Stimulated activated naive CD4-positive, alpha-beta T cell treated with Interleukin-2 at 50 U/mL for 16 hours (primary cell): ENCODE data around the gene LILRA1.
"Not testable (repeated sequence)": the region's sequence is repeated elsewhere in the genome, so short reads cannot be mapped to it uniquely, and the experiment has no call there.

Experiments used
- DNase-seq: peaks from one replicate; lab custom pipeline; 2025; lab: John Stamatoyannopoulos, UW

Gene LILRA1

DNA sequence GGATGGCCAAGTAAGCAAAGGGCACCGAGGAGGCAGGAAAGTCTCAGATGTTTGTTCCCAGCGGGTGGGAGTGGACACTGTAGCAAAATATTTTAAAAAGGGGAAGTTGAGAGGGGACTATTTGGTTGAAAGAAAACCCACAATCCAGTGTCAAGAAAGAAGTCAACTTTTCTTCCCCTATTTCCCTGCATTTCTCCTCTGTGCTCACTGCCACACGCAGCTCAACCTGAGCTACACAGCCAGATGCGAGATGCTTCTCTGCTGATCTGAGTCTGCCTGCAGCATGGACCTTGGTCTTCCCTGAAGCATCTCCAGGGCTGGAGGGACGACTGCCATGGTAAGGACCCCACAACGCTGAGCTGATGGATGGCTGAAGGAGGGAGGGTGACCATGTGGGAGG, at the start of gene LILRA1:
Gene LILRA1, plus strand, starts transcription at position 188 of the 400 bp plus-strand sequence. CDS start 613 bp downstream, outside the sequence.
- DNase-seq = not testable (repeated sequence)

DNA sequence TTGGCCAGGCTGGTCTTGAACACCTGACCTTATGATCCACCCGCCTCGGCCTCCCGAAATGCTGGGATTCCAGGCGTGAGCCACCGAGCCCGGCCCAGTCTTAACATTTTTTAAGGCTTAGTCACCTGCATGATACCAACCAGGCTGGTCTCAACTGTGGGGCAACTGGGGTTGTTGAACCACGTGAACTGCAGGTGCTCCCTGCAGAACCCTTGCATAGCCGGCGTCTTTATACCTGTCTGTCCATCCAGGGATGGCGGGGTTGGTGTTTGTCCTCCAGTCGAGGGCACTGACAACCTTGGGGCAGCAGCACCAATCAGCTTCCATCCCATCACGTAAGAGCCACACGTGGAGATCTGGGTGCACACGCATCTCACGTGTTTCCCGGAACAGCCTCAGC, 44.6 kb upstream of the LILRA1 start:
- DNase-seq = no peak

DNA sequence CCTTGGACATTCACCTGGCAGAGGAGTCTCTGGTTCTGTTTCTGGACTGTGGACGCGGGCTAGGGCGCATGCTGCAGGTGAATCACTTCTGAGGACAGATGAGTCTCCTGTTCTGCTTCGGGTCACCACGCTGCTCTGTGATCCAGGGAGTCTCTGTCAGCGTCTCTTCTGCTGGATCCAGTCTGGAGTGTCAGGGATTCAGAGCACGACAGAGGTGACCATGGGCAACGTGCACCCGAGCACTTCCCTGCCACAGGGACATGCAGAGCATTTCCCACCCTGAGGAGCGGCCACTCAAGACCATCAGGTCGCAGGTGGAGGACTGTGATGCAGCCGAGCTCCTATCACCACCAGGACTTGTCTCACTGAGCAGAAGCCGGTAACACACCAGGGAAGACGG, 44.2 kb upstream of the LILRA1 start:
- DNase-seq = no peak

DNA sequence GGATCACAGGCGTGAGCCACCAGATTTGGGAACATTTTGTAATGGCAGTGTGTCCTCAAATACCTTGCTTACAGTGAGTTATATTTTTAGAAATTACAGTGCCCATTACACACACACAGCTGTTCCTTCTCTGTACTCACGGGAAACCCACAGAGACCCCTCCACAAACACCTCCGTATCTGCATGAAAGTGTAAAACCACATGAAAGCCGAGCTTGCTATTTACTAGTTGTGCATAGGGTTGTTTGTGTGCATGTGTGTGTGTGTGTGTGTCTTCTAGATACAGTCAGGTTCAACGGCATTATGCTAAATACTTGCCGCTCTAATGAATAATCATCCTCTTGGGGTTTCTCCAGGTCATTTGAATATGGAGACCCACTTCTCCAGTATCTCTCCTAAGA, 42.1 kb upstream of the LILRA1 start:
- no peak for DNase-seq

DNA sequence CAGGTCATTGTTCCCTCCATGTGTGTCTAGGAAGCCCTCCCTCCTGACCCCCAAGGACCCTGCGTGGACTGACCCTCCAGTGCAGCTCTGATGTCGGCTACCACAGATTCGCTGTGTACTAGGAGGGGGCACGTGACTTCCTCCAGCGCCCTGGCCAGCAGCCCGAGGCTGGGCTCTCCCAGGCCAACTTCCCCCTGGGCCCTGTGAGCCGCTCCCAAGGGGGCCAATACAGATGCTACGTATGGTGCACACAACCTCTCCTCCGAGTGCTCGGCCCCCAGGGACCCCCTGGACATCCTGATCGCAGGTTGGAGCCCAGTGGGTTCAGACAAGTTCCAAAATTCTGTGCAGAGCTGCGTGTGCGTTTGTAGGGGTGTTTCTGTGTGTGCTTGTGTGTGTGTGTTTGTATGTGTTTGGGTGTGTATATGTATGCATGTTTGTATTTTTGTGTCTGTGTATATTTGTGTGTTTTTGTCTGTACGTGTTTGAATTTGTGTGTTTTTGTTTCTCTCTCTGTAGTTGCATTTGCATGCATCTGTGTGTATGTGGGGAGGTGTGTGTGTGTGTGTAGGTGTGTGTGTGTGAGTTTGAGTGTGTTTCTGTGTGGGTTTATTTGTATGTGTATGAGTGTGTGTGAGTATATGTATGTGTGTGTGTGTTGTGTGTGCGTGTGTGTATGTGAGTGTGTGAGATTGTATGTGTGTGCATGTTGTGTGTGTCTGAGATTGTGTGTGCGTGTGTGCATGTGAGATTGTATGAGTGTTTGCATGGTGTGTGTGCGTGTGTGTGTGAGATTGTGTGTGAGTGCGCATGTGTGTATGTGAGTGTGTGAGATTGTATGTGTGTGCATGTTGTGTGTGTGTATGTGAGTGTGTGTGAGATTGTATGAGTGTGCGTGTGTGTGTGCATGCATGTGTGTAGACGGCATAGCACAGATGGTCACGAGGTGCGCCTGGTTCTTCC, 41.2 kb upstream of the LILRA1 start:
- no peak for DNase-seq

DNA sequence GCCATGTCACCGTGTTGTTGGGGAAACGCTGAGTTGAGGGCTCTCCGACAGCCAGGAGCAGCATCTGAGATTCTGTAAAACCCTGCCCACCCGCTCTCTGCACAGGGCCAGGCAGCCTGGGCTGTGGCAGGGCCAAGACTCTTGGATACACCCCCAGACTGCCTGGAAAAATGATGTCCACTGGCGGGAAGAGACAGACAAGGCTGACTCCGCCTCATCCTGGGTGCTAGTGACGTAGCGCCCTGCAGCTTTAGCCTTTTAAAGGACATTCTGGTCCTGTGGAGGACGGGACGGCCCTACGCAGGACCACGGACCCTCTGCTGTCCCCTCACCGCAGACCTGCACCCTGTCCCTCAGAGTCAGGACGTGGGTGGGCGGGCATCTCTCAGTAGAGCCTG, 40.5 kb upstream of the LILRA1 start:
- DNase-seq = no peak

DNA sequence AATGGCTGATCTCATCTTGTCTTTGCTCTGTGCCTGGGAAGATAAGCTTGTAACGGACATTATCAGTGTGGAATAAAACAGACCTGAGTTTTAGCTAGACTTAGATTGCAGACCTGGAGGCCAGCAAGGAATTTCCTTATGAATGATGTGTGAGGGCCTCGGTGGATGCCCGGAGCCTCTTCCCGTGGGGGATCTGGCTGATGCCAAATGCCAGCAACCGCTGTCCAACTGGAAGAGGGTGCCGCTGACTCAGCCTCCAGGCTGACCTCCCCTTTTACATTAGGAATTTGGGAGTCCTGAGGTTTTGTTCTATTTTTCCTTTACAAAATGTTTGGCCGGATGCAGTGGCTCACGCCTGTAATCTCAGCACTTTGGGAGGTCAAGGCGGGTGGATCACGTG, 39.4 kb upstream of the LILRA1 start:
- no peak for DNase-seq

DNA sequence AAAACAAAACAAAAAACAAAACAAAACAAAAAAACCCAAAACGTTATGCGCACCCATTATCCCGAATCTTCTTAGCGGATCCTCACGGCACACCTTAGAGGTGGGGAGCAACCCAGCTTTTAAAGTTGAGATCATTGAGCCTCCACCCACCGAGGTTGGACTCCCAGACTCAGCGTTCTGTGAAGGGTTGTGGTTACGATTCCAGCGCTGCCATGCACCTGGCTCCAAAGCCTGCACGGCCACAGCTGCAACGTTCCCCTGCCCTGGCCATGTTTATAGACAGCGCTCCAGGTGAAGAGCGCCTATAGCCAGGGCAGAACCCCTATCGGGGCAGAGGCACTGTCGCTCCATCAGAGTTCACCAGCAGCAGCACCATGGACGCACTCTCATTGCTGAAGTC, 38.5 kb upstream of the LILRA1 start:
- DNase-seq = no peak

DNA sequence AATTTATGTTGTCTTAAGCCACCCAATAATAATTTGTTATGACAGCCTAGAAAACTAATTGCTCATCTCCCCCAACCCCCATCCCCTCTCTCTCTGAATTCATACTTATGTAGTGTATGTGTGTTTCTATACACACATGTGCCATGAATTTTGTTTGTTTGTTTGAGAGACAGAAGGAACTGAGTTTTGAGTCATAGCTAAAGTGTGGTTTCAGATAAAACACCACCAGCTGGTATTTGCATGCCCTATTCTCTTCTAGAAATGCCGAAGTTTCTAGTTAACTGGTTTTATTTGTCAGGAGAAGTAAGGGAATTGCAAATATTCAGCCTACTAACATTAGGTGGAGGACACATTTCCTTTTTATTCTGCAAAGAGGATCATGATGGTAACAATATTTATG, 37.2 kb upstream of the LILRA1 start:
- no peak for DNase-seq

DNA sequence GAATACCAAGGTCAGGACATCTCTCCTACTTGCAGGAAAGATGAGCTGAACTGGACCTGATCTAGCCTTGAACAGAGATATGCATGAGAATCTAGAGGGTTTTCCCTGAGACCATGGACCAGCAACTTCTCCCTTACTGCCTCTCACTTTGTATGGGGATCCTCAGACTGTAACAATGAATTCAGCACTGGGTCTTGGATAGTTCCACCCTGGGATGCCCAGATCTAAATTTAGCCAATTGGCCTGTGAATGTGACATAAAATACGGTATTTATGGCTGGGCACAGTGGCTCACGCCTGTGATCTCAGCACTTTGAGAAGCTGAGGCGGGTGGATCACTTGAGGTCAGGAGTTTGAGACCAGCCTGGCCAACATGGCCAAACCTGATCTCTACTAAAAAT, 35.1 kb upstream of the LILRA1 start:
- DNase-seq = no peak

DNA sequence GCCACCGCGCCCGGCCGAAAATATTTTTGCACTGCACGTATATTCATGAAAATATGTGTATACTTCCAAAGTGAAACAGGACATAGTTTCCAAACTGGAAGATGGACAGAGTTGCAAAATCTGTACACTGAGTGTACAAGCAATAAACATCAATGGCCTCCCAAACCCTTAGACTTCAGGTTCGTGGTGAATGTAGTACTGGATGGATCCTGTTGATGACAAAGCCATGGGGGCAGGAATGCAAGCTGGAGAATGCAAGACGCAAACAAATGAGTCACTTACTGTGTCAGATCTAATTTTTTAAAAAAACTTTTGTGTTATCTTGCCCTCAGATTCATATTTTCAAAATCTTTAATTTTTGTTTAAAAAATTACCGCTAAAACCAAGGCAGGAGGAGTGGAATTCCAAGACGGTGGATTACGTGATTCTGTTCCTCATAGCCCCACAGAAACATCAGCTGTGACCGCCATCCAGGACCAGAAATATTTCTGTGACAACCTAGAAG, 32.5 kb upstream of the LILRA1 start:
- no peak for DNase-seq

DNA sequence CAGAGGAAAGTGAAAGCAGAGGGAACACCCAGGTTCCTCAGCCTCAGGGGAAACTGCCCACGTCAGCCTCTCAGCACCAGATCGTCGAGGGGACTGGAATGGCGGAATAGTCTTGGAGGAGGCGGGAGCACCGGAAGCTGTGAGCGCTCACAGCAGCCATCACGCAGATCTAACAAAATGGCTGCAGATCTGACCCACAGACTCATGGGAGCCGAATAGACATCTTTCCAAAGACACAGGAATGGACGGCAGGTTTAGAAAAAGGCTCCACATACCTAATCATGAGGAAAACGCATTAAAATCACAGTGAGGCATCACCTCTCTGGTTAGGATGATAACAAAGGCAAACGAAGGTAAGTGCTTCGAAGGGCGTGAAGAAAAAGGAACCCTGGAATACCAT, 31.6 kb upstream of the LILRA1 start:
- DNase-seq = no peak

DNA sequence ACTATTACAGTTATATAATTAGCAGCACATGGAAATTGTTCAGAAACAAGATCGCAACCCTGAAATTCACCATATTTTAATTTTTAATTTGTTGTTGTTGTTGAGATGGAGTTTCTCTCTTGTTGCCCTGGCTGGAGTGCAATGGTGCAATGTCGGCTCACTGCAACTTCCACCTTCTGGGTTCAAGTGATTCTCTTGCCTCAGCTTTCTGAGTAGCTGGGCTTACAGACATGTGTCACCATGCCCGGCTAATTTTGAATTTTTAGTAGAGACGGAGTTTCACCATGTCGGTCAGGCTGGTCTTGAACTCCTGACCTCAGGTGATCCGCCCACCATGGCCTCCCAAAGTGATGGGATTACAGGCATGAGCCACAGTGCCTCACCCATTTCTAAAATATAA, 30.2 kb upstream of the LILRA1 start:
- DNase-seq = not testable (repeated sequence)

DNA sequence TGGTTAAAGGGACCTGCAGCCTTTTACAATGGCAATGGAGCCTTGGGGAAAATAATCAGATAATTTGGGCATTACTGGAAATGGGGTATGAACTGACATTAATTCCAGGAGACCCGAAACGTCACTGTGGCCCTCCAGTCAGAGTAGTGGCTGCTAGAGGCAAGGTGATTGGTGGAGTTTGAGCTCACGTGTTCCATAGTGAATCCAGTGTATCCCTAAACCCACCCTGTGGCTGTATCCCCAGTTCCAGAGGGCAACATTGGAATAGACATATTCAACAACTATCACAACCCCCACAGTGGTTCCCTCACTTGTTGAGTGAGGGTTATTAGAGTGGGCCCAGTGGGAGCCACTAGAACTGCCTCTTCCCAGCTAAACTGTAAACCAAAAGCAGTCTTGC, 23.1 kb upstream of the LILRA1 start:
- no peak for DNase-seq

DNA sequence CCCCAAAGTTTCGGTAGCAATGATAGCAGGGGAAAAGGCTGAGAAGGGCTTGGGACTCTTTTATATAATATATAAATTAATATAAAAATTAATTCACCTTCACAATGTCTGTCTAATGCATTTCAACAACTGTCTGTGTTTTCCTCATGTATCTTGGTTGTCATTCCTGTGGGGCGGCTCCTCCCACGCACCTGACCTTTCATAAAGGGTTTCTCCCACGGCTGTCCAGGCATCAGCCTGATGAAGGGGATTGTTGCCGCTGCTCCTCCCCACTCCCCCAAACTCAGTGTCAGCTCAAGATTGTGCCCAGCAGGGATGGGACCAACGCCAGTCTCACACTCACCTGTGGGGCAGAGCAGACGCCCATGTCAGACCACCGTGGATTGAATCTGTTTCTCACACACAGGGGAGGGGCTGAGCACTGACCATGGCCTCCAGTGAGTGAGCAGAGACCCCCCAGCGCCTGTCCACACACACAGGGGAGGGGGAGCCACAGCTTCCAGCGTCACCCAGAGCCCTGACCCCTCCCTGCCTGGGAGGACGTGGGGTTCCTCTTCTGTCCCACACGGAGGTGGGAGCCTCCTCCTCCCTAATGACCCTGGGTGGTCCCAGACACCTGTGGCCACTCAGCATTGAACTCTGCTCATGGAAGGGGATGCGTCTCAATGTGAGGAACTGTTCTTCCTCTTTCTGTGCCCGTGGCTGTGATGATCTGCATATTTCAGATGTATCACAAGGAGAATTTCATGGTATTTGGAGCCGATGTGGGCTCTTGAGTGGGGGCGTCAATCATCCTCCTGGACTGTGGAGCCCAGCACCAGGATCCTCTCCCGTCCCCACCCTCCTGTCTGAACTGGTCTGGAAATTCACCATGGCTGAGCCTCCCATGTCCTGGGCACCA, 21.5 kb upstream of the LILRA1 start:
- DNase-seq = not testable (repeated sequence)

DNA sequence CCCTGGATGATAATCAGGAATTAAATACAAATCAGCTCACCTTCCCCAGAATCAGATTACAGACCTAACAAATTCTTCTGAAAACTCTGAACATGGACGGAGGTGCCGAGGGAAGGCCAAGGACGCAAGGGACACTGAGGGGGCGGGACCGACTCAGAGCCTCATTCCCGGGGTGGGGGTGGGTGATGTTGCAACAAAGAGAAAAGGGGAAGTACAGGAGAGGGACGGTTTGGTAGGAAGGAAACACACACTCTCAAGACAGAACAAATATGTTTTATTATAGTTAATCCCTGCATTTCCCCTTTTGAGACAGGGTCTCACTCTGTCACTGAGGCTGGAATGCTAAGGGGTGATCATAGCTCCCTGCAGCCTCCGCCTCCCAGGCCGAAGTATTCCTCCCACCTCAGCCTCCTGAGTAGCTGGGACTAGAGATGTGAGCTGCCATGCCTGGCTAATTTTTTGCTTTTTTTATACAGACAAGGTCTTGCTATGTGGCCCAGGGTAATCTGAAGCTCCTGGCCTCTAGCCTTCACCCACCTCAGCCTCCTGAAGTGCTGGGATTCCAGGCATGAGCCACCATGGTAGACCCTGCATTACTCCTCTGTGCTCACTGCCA, 20.6 kb upstream of the LILRA1 start:
- no peak for DNase-seq

DNA sequence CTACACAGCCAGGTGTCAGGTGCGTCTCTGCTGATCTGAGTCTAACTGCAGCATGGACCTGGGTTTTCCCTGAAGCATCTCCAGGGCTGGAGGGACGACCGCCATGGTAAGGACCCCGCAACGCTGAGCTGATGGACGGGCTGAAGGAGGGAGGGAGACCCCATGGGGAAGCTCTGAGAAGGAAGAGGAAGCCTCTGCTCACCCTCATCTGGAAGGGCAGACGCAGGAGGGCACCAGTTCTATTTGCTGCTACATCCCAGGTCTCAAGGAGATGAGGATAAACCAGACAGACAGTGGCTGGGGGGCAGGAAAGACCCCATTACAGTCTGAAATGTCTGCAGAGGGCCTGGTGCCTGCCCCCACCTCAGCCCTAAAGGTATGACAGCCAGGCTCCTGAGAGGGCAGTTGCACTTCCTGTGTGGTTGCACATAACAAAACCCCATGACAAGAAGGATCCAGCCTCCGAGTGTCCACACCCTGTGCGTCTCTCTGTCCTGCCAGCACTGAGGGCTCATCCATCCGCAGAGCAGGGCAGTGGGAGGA, 20.0 kb upstream of the LILRA1 start, which contains the start of gene LILRA2:
Gene LILRA2, plus strand, starts transcription at position 461 of the 543 bp plus-strand sequence. CDS start 89 bp downstream, outside the sequence.
- no peak for DNase-seq

DNA sequence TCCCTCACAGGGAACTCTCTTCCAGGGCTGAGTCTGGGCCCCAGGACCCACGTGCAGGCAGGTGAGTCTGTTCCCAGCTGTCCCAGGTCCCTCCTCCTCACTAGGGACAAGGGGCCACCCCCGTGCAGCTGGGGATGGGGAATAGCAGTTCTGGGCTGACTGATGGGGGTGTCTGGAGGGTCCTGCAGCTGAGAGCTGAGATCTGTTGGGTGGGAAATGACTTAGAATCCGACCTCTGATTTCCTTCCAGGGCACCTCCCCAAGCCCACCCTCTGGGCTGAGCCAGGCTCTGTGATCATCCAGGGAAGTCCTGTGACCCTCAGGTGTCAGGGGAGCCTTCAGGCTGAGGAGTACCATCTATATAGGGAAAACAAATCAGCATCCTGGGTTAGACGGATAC, 19.4 kb upstream of the LILRA1 start:
- DNase-seq = no peak

DNA sequence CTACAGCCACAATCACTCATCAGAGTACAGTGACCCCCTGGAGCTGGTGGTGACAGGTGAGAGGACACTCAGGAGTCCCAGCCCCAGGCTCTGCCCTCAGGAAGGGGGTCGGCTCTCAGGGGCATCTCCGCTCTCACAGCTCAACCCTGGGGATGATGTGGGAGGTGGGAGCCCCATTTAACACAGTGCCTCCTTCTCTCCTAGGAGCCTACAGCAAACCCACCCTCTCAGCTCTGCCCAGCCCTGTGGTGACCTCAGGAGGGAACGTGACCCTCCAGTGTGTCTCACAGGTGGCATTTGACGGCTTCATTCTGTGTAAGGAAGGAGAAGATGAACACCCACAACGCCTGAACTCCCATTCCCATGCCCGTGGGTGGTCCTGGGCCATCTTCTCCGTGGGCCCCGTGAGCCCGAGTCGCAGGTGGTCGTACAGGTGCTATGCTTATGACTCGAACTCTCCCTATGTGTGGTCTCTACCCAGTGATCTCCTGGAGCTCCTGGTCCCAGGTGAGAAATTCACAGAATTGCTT, 18.8 kb upstream of the LILRA1 start:
- DNase-seq = no peak

DNA sequence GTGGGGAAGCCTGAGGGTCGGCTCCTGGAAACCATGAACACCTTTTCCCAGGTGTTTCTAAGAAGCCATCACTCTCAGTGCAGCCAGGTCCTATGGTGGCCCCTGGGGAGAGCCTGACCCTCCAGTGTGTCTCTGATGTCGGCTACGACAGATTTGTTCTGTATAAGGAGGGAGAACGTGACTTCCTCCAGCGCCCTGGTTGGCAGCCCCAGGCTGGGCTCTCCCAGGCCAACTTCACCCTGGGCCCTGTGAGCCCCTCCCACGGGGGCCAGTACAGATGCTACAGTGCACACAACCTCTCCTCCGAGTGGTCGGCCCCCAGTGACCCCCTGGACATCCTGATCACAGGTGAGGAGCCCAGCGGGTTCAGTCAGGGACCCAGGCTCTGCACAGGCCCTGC, 18.2 kb upstream of the LILRA1 start:
- not testable (repeated sequence) for DNase-seq

DNA sequence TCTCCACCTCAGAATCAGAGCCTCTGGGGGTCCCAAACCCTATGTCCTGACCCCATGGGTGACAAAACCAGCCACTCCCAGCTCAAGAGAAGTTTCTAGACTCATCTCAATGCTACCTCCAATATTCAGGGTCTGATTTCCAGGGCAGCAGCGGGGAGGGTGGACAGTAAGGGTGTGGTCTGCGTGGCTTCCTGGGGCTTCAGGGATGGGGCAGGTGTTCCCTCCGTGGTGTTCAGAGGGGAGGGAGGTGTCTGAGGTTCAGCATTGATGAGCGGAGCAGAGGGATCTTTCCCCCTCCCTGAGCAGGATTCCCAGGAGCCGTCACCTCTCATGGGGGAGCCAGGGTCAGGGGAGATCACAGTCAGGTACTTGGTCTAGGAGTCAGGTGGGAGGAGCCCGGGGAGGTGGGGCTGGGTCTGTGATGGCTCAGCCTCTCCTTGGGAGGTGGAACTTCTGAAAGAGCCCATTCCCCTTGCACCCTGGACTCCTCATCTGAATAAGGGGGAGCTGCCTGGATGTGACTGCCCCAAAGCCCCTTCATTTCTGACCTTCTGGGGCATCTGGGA, 16.9 kb upstream of the LILRA1 start:
- no peak for DNase-seq
